Nephron progenitor cell (in vitro differentiated cells): ENCODE results near the gene IL4R.
A peak's percentile ranks its signal among the peaks of the same experiment; 100 is the strongest.
"Not testable (repeated sequence)": the region's sequence is repeated elsewhere in the genome, so short reads cannot be mapped to it uniquely, and the experiment has no call there.

Experiments
- DNase-seq: peaks from one replicate; pipeline ENCODE4 v3.0.0; 2021
- H3K27ac Mint-ChIP-seq: 2 replicates; pipeline ENCODE4 v1.8.0; 2021; ENCODE audit warnings: mild to moderate bottlenecking, moderate library complexity, mixed read lengths
- H3K27me3 Mint-ChIP-seq: 2 replicates; pipeline ENCODE4 v1.8.0; 2021; ENCODE audit warnings: mild to moderate bottlenecking, low read depth, mixed read lengths; ENCODE audit not compliant: poor library complexity
- H3K36me3 Mint-ChIP-seq: 2 replicates; pipeline ENCODE4 v1.8.0; 2021; ENCODE audit warnings: low read depth, mixed read lengths
- H3K4me1 Mint-ChIP-seq: 2 replicates; pipeline ENCODE4 v1.8.0; 2021; ENCODE audit warnings: mixed read lengths
- H3K4me3 Mint-ChIP-seq: 2 replicates; pipeline ENCODE4 v1.8.0; 2021; ENCODE audit warnings: mild to moderate bottlenecking, moderate library complexity, mixed read lengths
- H3K9me3 Mint-ChIP-seq: 2 replicates; pipeline ENCODE4 v1.8.0; 2021; ENCODE audit warnings: mild to moderate bottlenecking, moderate library complexity, mixed read lengths
- CTCF ChIP-seq: fragments of 200-600 bp; sonication (generic); IDR thresholded peaks from 2 replicates; pipeline ENCODE4 v1.5.0; 2021; ENCODE audit warnings: antibody characterized with exemption

The IL4R gene

DNA sequence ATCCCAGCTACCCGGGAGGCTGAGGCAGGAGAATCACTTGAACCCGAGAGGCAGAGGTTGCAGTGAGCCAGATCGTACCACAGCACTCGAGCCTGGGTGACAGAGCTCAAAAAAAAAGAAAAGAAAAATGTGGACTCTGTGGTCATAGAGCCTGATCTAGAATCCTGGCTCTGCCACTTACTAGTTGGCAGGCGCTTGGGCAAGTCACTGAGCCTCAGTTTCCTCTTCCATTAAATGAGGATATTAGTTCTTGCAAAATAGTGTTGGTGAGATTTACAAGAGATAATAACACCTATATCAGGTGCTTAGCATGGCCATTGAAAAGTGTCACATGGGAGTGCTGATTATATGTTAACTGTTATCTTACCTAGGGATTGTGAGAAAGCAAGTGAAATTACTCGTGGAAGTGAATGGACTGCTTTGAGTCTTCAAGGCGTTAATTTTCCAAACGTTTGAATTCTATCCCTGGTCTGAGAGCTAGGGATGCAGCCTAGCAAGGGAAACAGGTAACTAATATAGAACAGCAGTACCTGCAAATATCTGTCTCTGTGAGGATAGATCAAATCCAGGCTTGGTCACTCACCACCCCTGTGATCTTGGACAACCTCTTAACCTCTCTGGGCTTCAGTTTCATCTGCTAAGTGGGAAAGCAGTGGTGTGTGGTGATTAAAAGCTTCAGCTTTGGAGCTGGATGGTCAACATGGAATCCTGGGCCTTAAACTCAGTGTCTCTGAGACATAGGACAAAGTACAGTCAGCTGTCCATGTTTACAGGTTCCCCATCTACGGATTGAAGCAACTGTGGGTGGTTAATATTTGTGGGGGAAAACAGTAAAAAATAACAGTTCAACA lies 44.2 kb upstream of the IL4R start:
- no peak for TF ChIP-seq CTCF
- H3K36me3 Mint-ChIP-seq, result peaks cover 4% of the 10 kb centered on the region
- H3K27me3 Mint-ChIP-seq, result peaks cover 7% of the 10 kb centered on the region
- H3K4me1 Mint-ChIP-seq, result peaks cover 4% of the 10 kb centered on the region
- H3K9me3 Mint-ChIP-seq, result peaks cover 11% of the 10 kb centered on the region
- no peak overlapping the region for H3K27ac Mint-ChIP-seq
- H3K4me3 Mint-ChIP-seq, result peak overlapping the region; percentile 85
- no peak for DNase-seq

DNA sequence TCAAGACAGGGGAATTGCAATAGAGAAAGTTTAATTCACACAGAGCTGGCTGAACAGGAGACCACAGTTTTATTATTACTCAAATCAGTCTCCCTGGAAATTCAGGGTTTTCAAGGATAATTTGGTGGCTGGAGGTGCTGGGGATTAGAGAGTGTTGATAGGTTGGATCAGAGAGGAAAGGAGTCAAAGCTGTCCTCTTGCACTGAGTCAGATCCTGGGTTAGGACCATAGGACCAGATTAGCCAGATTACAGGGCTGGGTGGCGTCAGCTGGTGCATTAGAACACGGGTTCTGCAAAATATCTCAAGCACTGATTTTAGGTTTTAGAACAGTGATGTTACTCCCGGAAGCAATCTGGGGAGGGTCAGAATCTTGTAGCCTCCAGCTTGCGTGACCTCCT lies 43.4 kb upstream of the IL4R start:
- Mint-ChIP-seq H3K4me1 (peaks cover 4% of the 10 kb centered on the region), H3K9me3 (peaks cover 11% of the 10 kb centered on the region), H3K27ac (no peak overlapping the region), H3K36me3 (peaks cover 4% of the 10 kb centered on the region), H3K27me3 (peaks cover 7% of the 10 kb centered on the region), H3K4me3 (no peak overlapping the region)
- no peak for TF ChIP-seq CTCF
- no peak for DNase-seq

- peaks cover 5% of the 10 kb centered on the region for H3K27me3 Mint-ChIP-seq
- H3K36me3 Mint-ChIP-seq, result peaks cover 4% of the 10 kb centered on the region
- no peak overlapping the region for H3K27ac Mint-ChIP-seq
- no peak for TF ChIP-seq CTCF
- no peak overlapping the region for H3K4me3 Mint-ChIP-seq
- peaks cover 11% of the 10 kb centered on the region for H3K9me3 Mint-ChIP-seq
- H3K4me1 Mint-ChIP-seq, result peaks cover 4% of the 10 kb centered on the region
- DNase-seq, result no peak
Observed at GRCh38 chr16:27272076-27272475, 41.7 kb upstream of the IL4R start.

- H3K27me3 Mint-ChIP-seq, H3K36me3 Mint-ChIP-seq, H3K4me1 Mint-ChIP-seq, DNase-seq, H3K4me3 Mint-ChIP-seq, H3K27ac Mint-ChIP-seq: not testable (repeated sequence)
- H3K9me3 Mint-ChIP-seq, result peaks cover 11% of the 10 kb centered on the region
Observed at GRCh38 chr16:27272697-27273096, 41.1 kb upstream of the IL4R start.

- Mint-ChIP-seq H3K27me3 (no peaks in the 10 kb centered on the region), H3K36me3 (peaks cover 4% of the 10 kb centered on the region), H3K4me3 (no peak overlapping the region), H3K9me3 (peaks cover 7% of the 10 kb centered on the region), H3K27ac (peak overlapping the region; percentile 66), H3K4me1 (no peaks in the 10 kb centered on the region)
- no peak for DNase-seq
- TF ChIP-seq CTCF, result no peak
Observed at GRCh38 chr16:27273330-27273669, 40.5 kb upstream of the IL4R start.

- TF ChIP-seq CTCF, result no peak
- Mint-ChIP-seq H3K27ac (peak overlapping the region; percentile 66), H3K27me3 (no peaks in the 10 kb centered on the region), H3K36me3 (peaks cover 4% of the 10 kb centered on the region), H3K4me1 (no peaks in the 10 kb centered on the region), H3K4me3 (no peak overlapping the region), H3K9me3 (peaks cover 7% of the 10 kb centered on the region)
- DNase-seq, result no peak
Observed at GRCh38 chr16:27273670-27274423, 39.9 kb upstream of the IL4R start.

- H3K27me3 Mint-ChIP-seq, H3K4me1 Mint-ChIP-seq, H3K27ac Mint-ChIP-seq, H3K4me3 Mint-ChIP-seq, H3K36me3 Mint-ChIP-seq, H3K9me3 Mint-ChIP-seq, DNase-seq: not testable (repeated sequence)
Observed at GRCh38 chr16:27274424-27274874, 39.3 kb upstream of the IL4R start.
